ENCODE measurements around the gene NT5E.

The NT5E gene

GRCh38 chr6:85470023-85470410, 20.1 kb downstream of the NT5E start:
- no peaks in the 10 kb centered on the region for H3K36me3 ChIP-seq (ENCODE audit: control insufficient read depth, insufficient read depth, low read length)
- H3K27ac ChIP-seq (ENCODE audit: low read depth, low read length) = no peak overlapping the region
- H3K9ac ChIP-seq (ENCODE audit: low read depth, low read length) = no peak overlapping the region
- no peak overlapping the region for H3K4me3 ChIP-seq (ENCODE audit: low read depth, low read length)
- H3K27me3 ChIP-seq (ENCODE audit: control insufficient read depth, insufficient read depth, low read length) = no peaks in the 10 kb centered on the region
- H3K4me1 ChIP-seq (ENCODE audit: control insufficient read depth, insufficient read depth, low read length) = no peaks in the 10 kb centered on the region
- no peaks in the 10 kb centered on the region for H3K9me3 ChIP-seq (ENCODE audit: control insufficient read depth, insufficient read depth, low read length)

GRCh38 chr6:85472744-85473143, 22.9 kb downstream of the NT5E start:
- Histone ChIP-seq H3K9ac (ENCODE audit: low read depth, low read length) (no peak overlapping the region), H3K36me3 (ENCODE audit: control insufficient read depth, insufficient read depth, low read length) (no peaks in the 10 kb centered on the region), H3K27ac (ENCODE audit: low read depth, low read length) (no peak overlapping the region), H3K4me1 (ENCODE audit: control insufficient read depth, insufficient read depth, low read length) (0 out of 2 replicates have a peak, but pooled peaks cover 4% of the 10 kb centered on the region), H3K9me3 (ENCODE audit: control insufficient read depth, insufficient read depth, low read length) (0 out of 2 replicates have a peak, but pooled peaks cover 3% of the 10 kb centered on the region), H3K27me3 (ENCODE audit: control insufficient read depth, insufficient read depth, low read length) (no peaks in the 10 kb centered on the region), H3K4me3 (ENCODE audit: low read depth, low read length) (no peak overlapping the region)

GRCh38 chr6:85473748-85474147, 23.9 kb downstream of the NT5E start:
- Histone ChIP-seq H3K4me1 (ENCODE audit: control insufficient read depth, insufficient read depth, low read length) (0 out of 2 replicates have a peak, but pooled peaks cover 4% of the 10 kb centered on the region), H3K9ac (ENCODE audit: low read depth, low read length) (no peak overlapping the region), H3K27me3 (ENCODE audit: control insufficient read depth, insufficient read depth, low read length) (no peaks in the 10 kb centered on the region)

GRCh38 chr6:85476532-85476931, 26.6 kb downstream of the NT5E start:
- no peak overlapping the region for H3K9ac ChIP-seq (ENCODE audit: low read depth, low read length)
- H3K36me3 ChIP-seq (ENCODE audit: control insufficient read depth, insufficient read depth, low read length) = no peaks in the 10 kb centered on the region
- H3K4me3 ChIP-seq (ENCODE audit: low read depth, low read length) = no peak overlapping the region
- H3K9me3 ChIP-seq (ENCODE audit: control insufficient read depth, insufficient read depth, low read length) = 0 out of 2 replicates have a peak, but pooled peaks cover 3% of the 10 kb centered on the region
- no peak overlapping the region for H3K27ac ChIP-seq (ENCODE audit: low read depth, low read length)
- 0 out of 2 replicates have a peak, but pooled peaks cover 4% of the 10 kb centered on the region for H3K4me1 ChIP-seq (ENCODE audit: control insufficient read depth, insufficient read depth, low read length)
- H3K27me3 ChIP-seq (ENCODE audit: control insufficient read depth, insufficient read depth, low read length) = no peaks in the 10 kb centered on the region

More at GRCh38 chr6:85473748-85474147, 23.9 kb downstream of the NT5E start:
- Histone ChIP-seq H3K4me3 (ENCODE audit: low read depth, low read length) (no peak overlapping the region), H3K27ac (ENCODE audit: low read depth, low read length) (no peak overlapping the region), H3K9me3 (ENCODE audit: control insufficient read depth, insufficient read depth, low read length) (0 out of 2 replicates have a peak, but pooled peaks cover 3% of the 10 kb centered on the region), H3K36me3 (ENCODE audit: control insufficient read depth, insufficient read depth, low read length) (no peaks in the 10 kb centered on the region)

- H3K4me1 ChIP-seq (ENCODE audit: control insufficient read depth, insufficient read depth, low read length) = 0 out of 2 replicates have a peak, but pooled peaks cover 4% of the 10 kb centered on the region
- H3K36me3 ChIP-seq (ENCODE audit: control insufficient read depth, insufficient read depth, low read length) = no peaks in the 10 kb centered on the region
- no peaks in the 10 kb centered on the region for H3K27me3 ChIP-seq (ENCODE audit: control insufficient read depth, insufficient read depth, low read length)
- 0 out of 2 replicates have a peak, but pooled peaks cover 3% of the 10 kb centered on the region for H3K9me3 ChIP-seq (ENCODE audit: control insufficient read depth, insufficient read depth, low read length)
- H3K4me3 ChIP-seq (ENCODE audit: low read depth, low read length) = no peak overlapping the region
- H3K9ac ChIP-seq (ENCODE audit: low read depth, low read length) = no peak overlapping the region
- H3K27ac ChIP-seq (ENCODE audit: low read depth, low read length) = no peak overlapping the region
These were observed 29.3 kb downstream of the NT5E start for GRCh38 chr6:85479208-85479607.

GRCh38 chr6:85482206-85482904, 32.5 kb downstream of the NT5E start:
- no peaks in the 10 kb centered on the region for H3K27me3 ChIP-seq (ENCODE audit: control insufficient read depth, insufficient read depth, low read length)
- no peaks in the 10 kb centered on the region for H3K9me3 ChIP-seq (ENCODE audit: control insufficient read depth, insufficient read depth, low read length)
- H3K4me3 ChIP-seq (ENCODE audit: low read depth, low read length) = no peak overlapping the region
- no peak overlapping the region for H3K9ac ChIP-seq (ENCODE audit: low read depth, low read length)
- H3K36me3 ChIP-seq (ENCODE audit: control insufficient read depth, insufficient read depth, low read length) = no peaks in the 10 kb centered on the region
- no peaks in the 10 kb centered on the region for H3K4me1 ChIP-seq (ENCODE audit: control insufficient read depth, insufficient read depth, low read length)
- H3K27ac ChIP-seq (ENCODE audit: low read depth, low read length) = no peak overlapping the region

- no peaks in the 10 kb centered on the region for H3K9me3 ChIP-seq (ENCODE audit: control insufficient read depth, insufficient read depth, low read length)
- no peak overlapping the region for H3K27ac ChIP-seq (ENCODE audit: low read depth, low read length)
- H3K9ac ChIP-seq (ENCODE audit: low read depth, low read length) = no peak overlapping the region
- no peaks in the 10 kb centered on the region for H3K4me1 ChIP-seq (ENCODE audit: control insufficient read depth, insufficient read depth, low read length)
- H3K36me3 ChIP-seq (ENCODE audit: control insufficient read depth, insufficient read depth, low read length) = no peaks in the 10 kb centered on the region
- H3K27me3 ChIP-seq (ENCODE audit: control insufficient read depth, insufficient read depth, low read length) = no peaks in the 10 kb centered on the region
- H3K4me3 ChIP-seq (ENCODE audit: low read depth, low read length) = no peak overlapping the region
These were observed 33.2 kb downstream of the NT5E start for GRCh38 chr6:85482905-85483700.

- Histone ChIP-seq H3K9me3 (ENCODE audit: control insufficient read depth, insufficient read depth, low read length) (no peaks in the 10 kb centered on the region), H3K36me3 (ENCODE audit: control insufficient read depth, insufficient read depth, low read length) (no peaks in the 10 kb centered on the region), H3K4me1 (ENCODE audit: control insufficient read depth, insufficient read depth, low read length) (no peaks in the 10 kb centered on the region), H3K27me3 (ENCODE audit: control insufficient read depth, insufficient read depth, low read length) (no peaks in the 10 kb centered on the region), H3K27ac (ENCODE audit: low read depth, low read length) (no peak overlapping the region), H3K9ac (ENCODE audit: low read depth, low read length) (no peak overlapping the region), H3K4me3 (ENCODE audit: low read depth, low read length) (no peak overlapping the region)
These were observed 34.0 kb downstream of the NT5E start for GRCh38 chr6:85483846-85484245.

- Histone ChIP-seq H3K27me3 (ENCODE audit: control insufficient read depth, insufficient read depth, low read length) (no peaks in the 10 kb centered on the region), H3K9me3 (ENCODE audit: control insufficient read depth, insufficient read depth, low read length) (no peaks in the 10 kb centered on the region), H3K4me1 (ENCODE audit: control insufficient read depth, insufficient read depth, low read length) (no peaks in the 10 kb centered on the region), H3K4me3 (ENCODE audit: low read depth, low read length) (no peak overlapping the region), H3K27ac (ENCODE audit: low read depth, low read length) (no peak overlapping the region), H3K36me3 (ENCODE audit: control insufficient read depth, insufficient read depth, low read length) (no peaks in the 10 kb centered on the region), H3K9ac (ENCODE audit: low read depth, low read length) (no peak overlapping the region)
These were observed 35.1 kb downstream of the NT5E start for GRCh38 chr6:85484948-85485347.

- no peaks in the 10 kb centered on the region for H3K4me1 ChIP-seq (ENCODE audit: control insufficient read depth, insufficient read depth, low read length)
- H3K27me3 ChIP-seq (ENCODE audit: control insufficient read depth, insufficient read depth, low read length) = no peaks in the 10 kb centered on the region
- no peaks in the 10 kb centered on the region for H3K9me3 ChIP-seq (ENCODE audit: control insufficient read depth, insufficient read depth, low read length)
- H3K4me3 ChIP-seq (ENCODE audit: low read depth, low read length) = no peak overlapping the region
- no peak overlapping the region for H3K27ac ChIP-seq (ENCODE audit: low read depth, low read length)
- H3K9ac ChIP-seq (ENCODE audit: low read depth, low read length) = no peak overlapping the region
- no peaks in the 10 kb centered on the region for H3K36me3 ChIP-seq (ENCODE audit: control insufficient read depth, insufficient read depth, low read length)
These were observed 40.8 kb downstream of the NT5E start for GRCh38 chr6:85490516-85491248.

Measured in HUES48 (cell line).